Liver (tissue), 9 donors: ENCODE measurements around the gene EXOC7. TPM values are rescaled to one million over a fixed set of nuclear protein-coding genes. Genes with fewer than 3 reads are reported as not detected.

Source experiments
- DNase-seq: peaks from one replicate; pipeline ENCODE4 v3.0.0-alpha.2; 2017; ENCODE audit warnings: low spot score
- H3K27ac ChIP-seq, 2 donors: one replicate each; pipeline ENCODE4 v1.7.0; 2013; ENCODE audit warnings: inconsistent platforms in 2 of 2, low read length in 2 of 2, control low read depth in 1 of 2, low read depth in 1 of 2, mild to moderate bottlenecking in 1 of 2
- H3K27me3 ChIP-seq, 4 donors: one replicate each; pipeline versions ENCODE4 v1.6.1 to v1.7.0; 2013; ENCODE audit warnings: low read length in 3 of 4, inconsistent platforms in 1 of 4, mild to moderate bottlenecking in 1 of 4, moderate library complexity in 1 of 4; ENCODE audit not compliant: control insufficient read depth in 4 of 4, insufficient read depth in 4 of 4
- H3K36me3 ChIP-seq, 4 donors: one replicate each; pipeline versions ENCODE4 v1.6.1 to v1.7.0; 2013; ENCODE audit warnings: low read length in 3 of 4, mild to moderate bottlenecking in 3 of 4, low read depth in 1 of 4, moderate library complexity in 1 of 4; ENCODE audit not compliant: control insufficient read depth in 4 of 4, insufficient read depth in 3 of 4
- H3K4me1 ChIP-seq, 4 donors: one replicate each; pipeline versions ENCODE4 v1.6.1 to v1.7.0; 2013; ENCODE audit warnings: low read length in 3 of 4, mild to moderate bottlenecking in 3 of 4, moderate library complexity in 1 of 4; ENCODE audit not compliant: control insufficient read depth in 4 of 4, insufficient read depth in 4 of 4
- H3K4me3 ChIP-seq, 3 donors: one replicate each; pipeline versions ENCODE4 v1.6.1 to v1.7.0; 2013; ENCODE audit warnings: low read length in 3 of 3, control low read depth in 1 of 3, low read depth in 1 of 3, mild to moderate bottlenecking in 1 of 3
- H3K9ac ChIP-seq, 2 donors: one replicate each; pipeline ENCODE4 v1.7.0; 2013; ENCODE audit warnings: low read length in 2 of 2, mild to moderate bottlenecking in 2 of 2, moderate library complexity in 2 of 2, control low read depth in 1 of 2, low read depth in 1 of 2
- H3K9me3 ChIP-seq, 4 donors: one replicate each; pipeline versions ENCODE4 v1.6.1 to v1.7.0; 2013; ENCODE audit warnings: low read length in 3 of 4; ENCODE audit not compliant: control insufficient read depth in 4 of 4
- ATF3 ChIP-seq: IDR thresholded peaks from 2 replicates; pipeline ENCODE4 v1.6.1; 2016; ENCODE audit warnings: antibody characterized with exemption
- CTCF ChIP-seq: fragments of 150-350 bp; IDR thresholded peaks from 2 replicates; pipeline ENCODE4 v1.5.1; 2017; ENCODE audit warnings: improper control_type of control experiment, low read depth, low read length; ENCODE audit not compliant: missing input control
- EGR1 ChIP-seq, 2 donors: IDR thresholded peaks; 2 replicates each; pipeline ENCODE4 v1.6.1; 2016 to 2018; ENCODE audit warnings: antibody characterized with exemption in 2 of 2, low read depth in 2 of 2
- FOXA1 ChIP-seq: IDR thresholded peaks from 2 replicates; pipeline ENCODE4 v1.6.1; 2016; ENCODE audit warnings: antibody characterized with exemption
- FOXA2 ChIP-seq: IDR thresholded peaks from 2 replicates; pipeline ENCODE4 v1.6.1; 2016; ENCODE audit warnings: antibody characterized with exemption
- GABPA ChIP-seq, 2 donors: IDR thresholded peaks in 1 of 2; conservative IDR thresholded peaks in 1 of 2; 2 replicates each; pipeline ENCODE4 v1.6.1; 2016; ENCODE audit warnings: antibody characterized with exemption in 2 of 2, mild to moderate bottlenecking in 1 of 2, moderate library complexity in 1 of 2
- HNF4A ChIP-seq, 2 donors: conservative IDR thresholded peaks; 2 replicates each; pipeline ENCODE4 v1.6.1; 2016; ENCODE audit warnings: antibody characterized with exemption in 2 of 2, mild to moderate bottlenecking in 2 of 2
- HNF4G ChIP-seq: IDR thresholded peaks from 2 replicates; pipeline ENCODE4 v1.6.1; 2016; ENCODE audit warnings: antibody characterized with exemption
- JUND ChIP-seq, 2 donors: IDR thresholded peaks; 2 replicates each; pipeline ENCODE4 v1.6.1; 2016; ENCODE audit warnings: antibody characterized with exemption in 2 of 2
- MAX ChIP-seq: IDR thresholded peaks from 2 replicates; pipeline ENCODE4 v1.6.1; 2016; ENCODE audit warnings: antibody characterized with exemption
- NR2F2 ChIP-seq: IDR thresholded peaks from 2 replicates; pipeline ENCODE4 v1.6.1; 2016; ENCODE audit warnings: antibody characterized with exemption
- REST ChIP-seq: IDR thresholded peaks from 2 replicates; pipeline ENCODE4 v1.6.1; 2016; ENCODE audit warnings: antibody characterized with exemption, mild to moderate bottlenecking
- RXRA ChIP-seq, 2 donors: IDR thresholded peaks; 2 replicates each; pipeline ENCODE4 v1.6.1; 2017 to 2018; ENCODE audit warnings: antibody characterized with exemption in 2 of 2, mild to moderate bottlenecking in 1 of 2
- SP1 ChIP-seq: IDR thresholded peaks from 2 replicates; pipeline ENCODE4 v1.6.1; 2018; ENCODE audit warnings: antibody characterized with exemption, mild to moderate bottlenecking
- TAF1 ChIP-seq: conservative IDR thresholded peaks from 2 replicates; pipeline ENCODE4 v1.6.1; 2016; ENCODE audit warnings: antibody characterized with exemption, mild to moderate bottlenecking
- YY1 ChIP-seq: IDR thresholded peaks from 2 replicates; pipeline ENCODE4 v1.6.1; 2016; ENCODE audit warnings: antibody characterized with exemption, mild to moderate bottlenecking
- ZBTB33 ChIP-seq: IDR thresholded peaks from 2 replicates; pipeline ENCODE4 v1.6.1; 2016; ENCODE audit warnings: antibody characterized with exemption
- WGBS: extraction: QIAGEN DNeasy Blood & Tissue Kit; methylation state at CpG from one replicate; pipeline ENCODE4 v1.1.7; 2013; 5-methylcytosine and 5-hydroxymethylcytosine counted together
- polyA plus RNA-seq, 2 donors: library from polyadenylated mRNA; stranded (reverse) in 1 of 2; unstranded in 1 of 2; fragments of 200-250 nt in 1 of 2; fragments of >200 nt in 1 of 2; fragmentation: Nextera tagmentation in 1 of 2; extraction: Ambion mirVana in 1 of 2; gene quantifications; one replicate each; pipeline versions ENCODE4 v1.2.1 to v1.2.3, GENCODE V29; 2013 to 2015
- total RNA-seq, 2 donors: library from RNA; depleted of rRNA; stranded (reverse); fragments of >200 nt; gene quantifications; one replicate each; pipeline ENCODE4 v1.2.3, GENCODE V29; 2014
- donor health status: healthy.
- donor health status: healthy.
- donor health status: healthy.
- donor health status: healthy.
- donor health status: healthy.

EXOC7 gene
- total and polyA plus RNA-seq, 4 donors: 28.0 to 64.8 (median 38.2) TPM

- Histone ChIP-seq H3K9me3 (no peaks in the 10 kb centered on the region), H3K9ac (no peak overlapping the region), H3K4me1 (no peaks in the 10 kb centered on the region), H3K36me3 (peaks cover 13 to 66% (median 38%) of the 10 kb centered on the region in 4 donors), H3K27ac (no peak overlapping the region), H3K4me3 (no peak overlapping the region), H3K27me3 (no peaks in the 10 kb centered on the region)
- DNase-seq: no peak
- 94% methylated on average over 17 of the region's 17 CpGs for WGBS
- TF ChIP-seq HNF4A (conservative IDR thresholded peaks at IDR 0.05): no peak
- TF ChIP-seq RXRA (IDR thresholded peaks at IDR 0.05): no peak
- TF ChIP-seq CTCF: no peak
- TF ChIP-seq JUND (IDR thresholded peaks at IDR 0.05): no peak
- no peak for TF ChIP-seq MAX
- no peak for TF ChIP-seq FOXA2
- TF ChIP-seq HNF4G: no peak
- TF ChIP-seq NR2F2: no peak
- no peak for TF ChIP-seq REST
- TF ChIP-seq ZBTB33: no peak
- TF ChIP-seq FOXA1: no peak
- TF ChIP-seq GABPA (IDR thresholded peaks at IDR 0.05 in 1 of 2, conservative IDR thresholded peaks at IDR 0.05 in 1 of 2): no peak
- no peak for TF ChIP-seq SP1
These were observed 13.0 kb downstream of the EXOC7 start for GRCh38 chr17:76090517-76091129.

- Histone ChIP-seq H3K27me3 (no peaks in the 10 kb centered on the region), H3K4me1 (no peaks in the 10 kb centered on the region), H3K36me3 (peaks cover 16 to 70% (median 43%) of the 10 kb centered on the region in 4 donors), H3K9me3 (no peaks in the 10 kb centered on the region), H3K27ac (no peak overlapping the region), H3K4me3 (no peak overlapping the region), H3K9ac (no peak overlapping the region)
- DNase-seq: no peak
- WGBS: 94% methylated on average over 32 of the region's 32 CpGs
- TF ChIP-seq NR2F2 (no peak), FOXA1 (no peak), EGR1 (IDR thresholded peaks at IDR 0.05; ENCODE audit: low read depth in 2 of 2) (no peak), ZBTB33 (no peak), TAF1 (no peak), ATF3 (no peak), REST (no peak), SP1 (no peak), YY1 (no peak)
These were observed 13.7 kb downstream of the EXOC7 start for GRCh38 chr17:76089680-76090516.
